EH (cell line): ENCODE measurements around the gene PRKG1.
A peak's percentile ranks its signal among the peaks of the same experiment; 100 is the strongest.

Experiments used
- DNase-seq: peaks from one replicate; pipeline ENCODE4 v3.0.0-alpha.2; 2015; ENCODE audit warnings: low read depth

PRKG1 gene

DNA sequence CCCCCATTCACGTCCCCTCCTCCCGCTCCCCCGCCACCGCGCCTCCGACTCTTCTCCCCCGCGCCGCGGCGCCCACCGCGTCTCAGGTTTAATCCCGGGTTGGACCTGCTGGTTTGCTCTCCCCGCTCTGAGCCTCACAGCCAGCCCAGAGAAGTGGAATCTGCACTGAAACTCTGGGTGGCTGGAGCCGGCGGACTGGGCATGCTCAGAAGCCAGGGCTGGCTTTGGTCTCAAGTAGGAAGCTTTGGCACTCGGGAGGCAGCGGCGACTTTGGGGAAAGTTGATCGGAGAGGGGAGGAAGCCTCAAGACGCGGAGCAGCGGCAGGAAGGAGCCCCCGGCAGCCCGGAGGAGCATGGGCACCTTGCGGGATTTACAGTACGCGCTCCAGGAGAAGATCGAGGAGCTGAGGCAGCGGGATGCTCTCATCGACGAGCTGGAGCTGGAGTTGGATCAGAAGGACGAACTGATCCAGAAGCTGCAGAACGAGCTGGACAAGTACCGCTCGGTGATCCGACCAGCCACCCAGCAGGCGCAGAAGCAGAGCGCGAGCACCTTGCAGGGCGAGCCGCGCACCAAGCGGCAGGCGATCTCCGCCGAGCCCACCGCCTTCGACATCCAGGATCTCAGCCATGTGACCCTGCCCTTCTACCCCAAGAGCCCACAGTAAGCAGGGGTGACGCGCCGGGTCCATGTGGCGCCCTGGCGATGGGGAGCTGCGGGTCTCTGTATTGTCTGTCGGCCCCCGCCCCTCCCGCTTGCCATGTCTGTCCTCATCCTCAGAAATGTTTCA, at the start of gene PRKG1:
Gene PRKG1 (plus strand): TSS at position 250 of the 791 bp plus-strand sequence.
- peak; percentile 90 for DNase-seq

- DNase-seq = no peak
These were observed 45.9 kb upstream of the PRKG1 start for GRCh38 chr10:51028420-51028819.

DNA sequence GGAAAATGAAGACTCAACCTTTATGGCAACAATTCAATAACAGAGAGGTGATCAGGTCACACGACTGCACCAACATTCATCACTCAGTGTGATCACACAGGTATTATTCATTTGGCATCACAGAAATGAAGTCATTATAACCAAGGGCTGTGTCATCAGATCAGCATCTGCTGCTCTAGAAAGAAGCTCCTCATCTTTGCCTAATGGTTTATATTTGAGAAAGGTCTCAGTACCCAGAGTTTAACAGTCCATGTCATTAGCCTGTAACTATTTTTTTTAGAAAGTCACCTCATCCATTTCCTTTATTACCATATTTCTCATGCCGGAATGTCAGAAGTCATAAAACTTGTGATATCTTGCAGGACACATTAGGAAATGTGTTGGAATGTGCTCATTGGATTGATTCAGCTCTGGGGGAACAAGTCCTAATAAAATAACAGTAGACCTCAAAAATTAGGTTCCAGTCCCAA, 45.1 kb upstream of the PRKG1 start:
- peak; percentile 76 for DNase-seq

DNA sequence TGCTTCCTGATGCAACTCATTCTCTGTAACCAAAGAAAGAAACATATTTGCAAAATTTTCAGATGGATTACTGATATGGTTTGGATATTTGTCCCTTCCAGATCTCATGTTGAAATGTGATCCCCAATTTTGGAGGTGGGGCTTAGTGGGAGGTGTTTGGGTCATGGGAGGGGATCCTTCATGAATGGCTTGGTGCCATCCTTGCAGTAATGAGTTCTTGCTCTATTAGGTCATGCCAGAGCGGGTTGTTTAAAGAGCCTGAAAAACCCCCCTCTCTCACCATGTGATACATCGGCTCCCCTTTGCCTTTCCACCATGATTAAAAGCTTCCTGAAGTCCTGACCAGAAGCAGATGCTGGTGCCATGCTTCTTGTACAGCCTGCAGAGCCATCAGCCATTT, 43.8 kb upstream of the PRKG1 start:
- peak; percentile 9 for DNase-seq

DNA sequence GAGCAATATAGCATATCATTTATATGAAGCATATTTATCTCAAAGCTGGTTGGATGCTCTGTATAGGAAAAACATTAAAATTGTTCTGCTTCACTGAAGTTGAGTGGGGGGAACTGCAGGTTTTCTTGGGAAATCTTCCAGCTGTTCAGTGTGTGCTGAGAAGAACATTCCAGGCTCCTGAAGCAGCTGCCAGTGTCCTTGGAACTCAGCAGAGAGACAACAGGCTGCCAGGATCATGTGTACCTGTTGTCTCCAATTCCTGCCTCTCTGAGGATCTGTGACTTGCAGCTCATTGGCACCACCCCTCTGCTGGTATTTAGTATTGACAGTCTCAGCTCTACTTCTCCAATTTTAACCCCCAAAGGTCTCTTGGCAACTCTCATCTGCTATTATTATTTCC, 42.3 kb upstream of the PRKG1 start:
- DNase-seq = no peak

DNA sequence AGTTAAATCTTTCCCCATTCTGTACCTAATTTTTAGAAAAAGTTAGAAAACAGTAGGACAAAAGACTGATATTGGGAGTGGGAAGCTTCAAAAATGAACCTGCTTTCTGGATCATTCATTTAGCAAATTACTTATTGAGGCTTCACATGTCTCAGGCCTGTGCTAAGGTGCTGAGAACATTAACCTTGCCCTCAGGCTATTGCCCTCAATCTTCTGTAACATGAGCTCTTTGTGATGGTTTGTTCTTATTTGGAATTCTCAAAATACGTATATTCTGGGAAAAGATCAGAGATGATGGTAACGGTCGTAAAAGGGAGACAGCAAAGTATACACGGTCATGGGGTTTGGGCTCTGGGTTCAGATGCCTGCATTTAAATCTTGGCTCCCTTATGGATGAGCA, 39.5 kb upstream of the PRKG1 start:
- no peak for DNase-seq

DNA sequence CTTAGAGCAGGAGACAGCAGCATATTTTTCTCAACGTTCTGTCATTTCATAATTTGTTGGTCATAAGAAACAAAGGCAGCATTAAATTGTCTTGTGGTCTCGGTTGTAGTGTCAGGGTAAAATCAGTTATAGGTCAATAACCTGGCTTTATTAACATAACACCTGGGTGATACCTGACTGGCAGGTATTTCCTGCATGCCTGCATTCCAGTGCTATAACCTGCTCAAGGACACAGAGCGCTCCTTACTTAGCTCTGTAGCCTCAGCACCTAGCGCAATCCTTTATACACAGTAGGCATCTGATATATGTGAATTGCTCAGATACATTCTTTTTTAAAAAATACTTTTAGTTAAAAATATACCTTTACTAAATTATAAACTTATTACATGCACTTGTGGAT, 38.9 kb upstream of the PRKG1 start:
- no peak for DNase-seq

- DNase-seq = no peak
These were observed 28.4 kb upstream of the PRKG1 start for GRCh38 chr10:51045871-51046270.

DNA sequence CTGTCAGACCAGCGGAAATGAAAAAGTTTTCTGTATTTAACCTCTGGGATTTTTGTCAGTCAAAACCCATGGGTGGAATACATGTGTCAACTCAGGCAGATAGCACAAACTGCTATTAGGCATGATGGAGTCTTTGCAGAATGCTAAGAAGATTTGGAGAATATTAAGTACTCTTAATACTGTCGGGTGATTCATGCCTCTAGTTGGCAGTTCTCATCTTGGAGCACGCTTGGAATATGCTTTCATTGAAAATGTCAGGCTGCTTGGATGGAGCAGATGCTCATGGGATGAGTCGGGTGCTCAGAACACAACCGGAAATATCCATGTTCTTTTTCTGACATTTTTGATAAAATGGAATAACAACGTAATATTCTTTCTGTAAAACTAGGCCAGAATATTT, 27.6 kb upstream of the PRKG1 start:
- no peak for DNase-seq

- no peak for DNase-seq
These were observed 26.4 kb upstream of the PRKG1 start for GRCh38 chr10:51047857-51048256.

DNA sequence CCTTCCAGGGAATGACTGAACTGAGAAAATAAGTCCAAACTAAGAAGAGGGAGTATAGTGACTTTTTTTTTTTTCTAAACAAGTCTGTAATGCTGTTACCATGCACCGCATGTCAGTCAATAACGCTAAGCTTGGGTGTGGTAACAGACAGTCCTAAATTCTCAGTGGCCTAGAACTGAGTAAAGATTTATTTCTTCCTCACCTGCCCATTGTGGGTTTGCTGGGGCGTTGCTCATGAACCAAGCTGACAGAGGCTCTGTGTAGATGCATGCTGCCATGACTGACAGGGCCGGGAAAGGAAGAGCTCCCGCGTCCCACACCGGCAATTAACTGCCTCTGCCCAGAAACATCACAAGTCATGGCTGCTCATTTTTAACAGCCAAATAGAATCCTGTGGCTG, 25.5 kb upstream of the PRKG1 start:
- DNase-seq = no peak

DNA sequence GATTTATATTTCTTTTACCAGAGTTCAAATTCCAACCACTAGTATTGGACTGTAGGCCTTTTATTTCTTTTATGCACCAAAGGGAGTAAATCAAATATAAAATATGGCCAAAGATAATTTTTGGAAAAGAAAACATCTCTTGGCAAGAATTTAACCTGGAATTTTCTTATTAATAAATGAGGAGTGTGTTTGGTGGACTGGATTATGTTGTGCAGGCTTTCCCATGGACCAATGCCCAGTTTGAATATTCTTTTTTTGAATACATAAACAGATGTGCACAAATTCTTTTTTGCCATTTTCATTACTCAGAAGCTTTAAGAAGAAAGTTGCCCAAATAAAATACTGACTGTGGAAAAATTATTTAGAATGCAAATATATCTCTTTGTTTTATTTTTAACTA, 22.1 kb upstream of the PRKG1 start:
- no peak for DNase-seq

GRCh38 chr10:51057925-51058324, 16.4 kb upstream of the PRKG1 start:
- DNase-seq = no peak

DNA sequence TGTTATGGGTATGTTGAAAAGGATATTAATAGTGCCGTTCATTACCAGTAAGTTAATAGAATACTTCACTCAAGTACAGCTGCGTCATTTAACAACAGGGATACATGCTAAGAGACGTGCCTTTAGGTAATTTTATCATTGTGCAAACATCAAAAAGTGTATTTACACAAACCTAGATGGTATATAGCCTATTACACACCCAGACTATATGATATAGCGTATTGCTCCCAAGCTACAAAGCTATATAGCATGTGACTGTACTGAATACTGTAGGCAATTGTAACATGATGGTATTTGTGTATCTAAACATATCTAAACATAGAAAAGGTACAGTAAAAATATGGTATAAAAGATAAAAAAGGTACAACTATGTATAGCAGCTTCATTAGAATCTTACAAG, 11.1 kb upstream of the PRKG1 start:
- no peak for DNase-seq

GRCh38 chr10:51063659-51064535, 10.4 kb upstream of the PRKG1 start:
- DNase-seq = peak; percentile 67

DNA sequence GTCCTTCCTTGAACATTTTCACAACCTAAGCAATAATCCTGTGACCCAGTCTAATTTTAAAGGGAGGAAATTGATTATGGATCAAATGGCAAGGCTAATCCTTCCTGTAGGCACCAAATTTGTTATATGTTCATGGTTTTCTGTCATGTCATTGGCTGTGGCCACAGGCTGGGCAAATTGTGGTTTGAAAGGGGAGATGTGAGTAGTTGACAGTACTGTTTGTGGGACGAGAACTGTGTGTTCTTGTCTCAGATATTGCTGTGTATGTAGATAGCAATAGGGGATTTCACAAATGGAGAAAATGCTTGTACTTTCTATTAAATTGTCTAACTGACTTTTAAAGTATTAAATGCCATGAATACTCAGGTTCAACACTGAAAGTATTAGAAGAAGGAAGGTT, 8.1 kb upstream of the PRKG1 start:
- no peak for DNase-seq

- DNase-seq = no peak
These were observed 2.1 kb upstream of the PRKG1 start for GRCh38 chr10:51072210-51072609.

DNA sequence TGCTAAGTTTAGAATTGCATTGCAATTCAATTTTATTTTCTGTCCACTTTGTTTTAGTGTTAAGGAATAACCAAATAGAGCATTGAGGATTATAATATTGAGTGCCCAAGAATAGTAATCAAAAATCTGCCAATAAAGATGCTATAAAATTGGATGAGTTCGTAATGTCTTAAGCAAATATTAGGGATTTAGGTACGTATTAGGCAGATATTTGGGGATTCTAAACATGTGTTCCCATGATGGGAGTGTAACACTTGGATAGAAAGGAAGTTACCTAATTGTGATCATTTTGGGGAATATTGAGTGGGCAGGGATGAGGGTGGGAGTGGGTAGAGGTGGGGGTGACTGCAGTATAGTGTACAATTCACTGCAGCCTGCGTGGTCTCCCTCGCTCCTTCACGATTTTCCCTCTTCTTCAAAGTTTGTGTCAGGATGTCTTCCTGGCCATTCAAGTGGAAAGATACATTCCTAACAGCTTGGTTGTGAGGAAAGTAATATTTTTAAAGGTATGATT, 1.3 kb upstream of the PRKG1 start:
- DNase-seq = no peak

GRCh38 chr10:51073453-51074237, 642 bp upstream of the PRKG1 start:
- peak; percentile 41 for DNase-seq

DNA sequence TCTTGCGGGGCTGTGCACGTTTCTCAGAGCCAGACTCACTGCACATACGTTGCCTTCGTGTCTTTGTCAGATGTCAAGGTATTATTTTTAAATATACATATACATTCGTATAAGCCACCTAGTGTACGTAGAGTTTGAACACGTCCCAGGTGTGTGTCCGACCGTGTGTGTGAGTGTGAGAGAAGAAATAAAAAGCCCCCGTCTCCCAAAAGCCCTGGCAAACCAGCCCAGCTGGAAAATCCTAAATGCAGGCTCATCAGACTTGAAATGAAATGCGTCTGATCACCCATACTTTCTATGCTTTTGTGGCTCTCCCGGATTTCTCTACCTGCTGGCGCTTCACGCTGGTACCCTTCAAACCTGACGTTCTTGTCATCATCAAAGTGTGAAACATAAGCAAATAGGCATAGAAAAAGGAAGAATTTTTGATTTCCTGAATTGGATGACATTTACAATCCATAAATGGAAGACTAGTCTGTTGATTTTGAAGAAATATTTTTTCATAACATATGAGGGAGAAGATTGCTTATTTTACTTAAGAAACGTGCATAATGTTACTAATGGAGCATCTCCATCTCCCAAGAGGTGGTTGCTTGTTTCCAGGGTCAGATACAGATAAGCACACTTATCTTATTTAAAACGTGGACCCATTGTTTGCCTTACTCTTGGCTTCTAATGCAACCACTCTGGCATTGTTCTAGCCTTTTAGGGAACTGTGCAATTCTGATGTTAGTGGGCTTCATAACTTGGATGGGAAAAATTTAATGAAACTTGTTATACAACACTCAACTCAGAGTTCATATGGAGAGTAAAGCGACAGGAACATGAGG, 971 bp downstream of the PRKG1 start:
- DNase-seq = no peak

DNA sequence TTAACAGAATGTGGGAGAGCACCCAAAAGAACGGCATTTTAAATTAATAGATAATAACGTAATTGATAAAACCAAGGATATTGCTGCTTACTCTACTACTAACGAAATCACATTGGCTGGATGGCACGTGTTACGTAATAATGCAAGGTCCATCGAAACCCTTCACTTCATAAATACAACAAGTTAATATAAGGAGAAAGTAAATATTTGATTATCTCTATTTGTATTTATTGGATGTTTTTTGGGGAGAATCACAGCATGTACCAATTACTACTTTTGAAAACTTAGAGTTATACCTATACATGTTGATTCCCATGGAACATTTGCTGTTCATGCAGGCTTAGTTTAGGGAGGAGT, 1.6 kb downstream of the PRKG1 start:
- no peak for DNase-seq
